Embryonic facial prominence (tissue), 1 donor: ENCODE data around the gene ADSS1.

Experiments
- DNase-seq: peaks from one replicate; pipeline ENCODE4 v3.0.0-alpha.2; 2016; ENCODE audit errors: extremely low spot score

ADSS1 gene

DNA sequence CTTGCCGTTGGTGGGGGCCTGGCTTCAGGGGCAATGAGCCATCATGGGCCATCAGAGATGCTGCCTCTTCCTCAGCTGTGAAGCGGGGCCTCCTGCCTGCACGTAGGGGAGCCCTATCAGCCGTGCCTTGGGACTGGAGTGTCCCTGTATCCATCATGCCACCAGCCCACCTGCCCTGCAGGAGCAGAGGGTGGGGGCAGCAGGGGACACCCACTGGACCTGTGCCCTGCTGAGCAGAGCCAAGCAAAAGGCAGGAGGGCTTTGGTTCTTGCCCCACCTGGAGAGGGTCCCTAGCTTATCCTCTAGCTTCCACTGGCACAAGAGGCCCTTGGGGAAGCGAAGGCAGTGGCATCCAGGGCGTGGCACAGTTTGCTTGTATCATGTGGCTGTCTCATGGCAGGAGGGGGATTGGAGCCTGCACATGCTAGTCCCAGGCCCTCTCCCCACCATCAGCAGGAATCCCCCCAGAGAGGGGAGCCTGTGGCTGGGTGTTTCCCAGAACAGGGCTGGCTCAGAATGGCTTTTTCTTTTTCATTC lies 10.1 kb downstream of the ADSS1 start:
- DNase-seq = no peak

DNA sequence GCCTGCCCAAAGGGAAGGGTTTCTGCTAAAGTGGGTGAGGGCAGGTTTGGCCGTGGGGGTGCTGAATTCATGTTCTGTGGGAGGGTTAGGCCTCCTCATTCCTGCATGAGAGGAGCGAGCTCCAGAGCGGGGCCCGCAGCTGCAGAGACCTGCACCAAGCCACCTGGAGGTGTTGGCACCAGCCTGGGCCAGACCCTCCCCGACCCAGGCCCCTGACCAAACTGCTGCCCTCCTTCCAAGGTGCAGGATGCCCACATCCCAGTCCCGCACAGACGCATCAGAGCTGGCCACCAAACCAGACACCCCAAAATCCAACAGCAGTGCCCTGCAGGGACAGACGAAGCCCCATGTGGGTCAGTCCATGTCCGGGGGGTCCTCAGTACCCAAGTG lies 10.6 kb downstream of the ADSS1 start:
- no peak for DNase-seq

DNA sequence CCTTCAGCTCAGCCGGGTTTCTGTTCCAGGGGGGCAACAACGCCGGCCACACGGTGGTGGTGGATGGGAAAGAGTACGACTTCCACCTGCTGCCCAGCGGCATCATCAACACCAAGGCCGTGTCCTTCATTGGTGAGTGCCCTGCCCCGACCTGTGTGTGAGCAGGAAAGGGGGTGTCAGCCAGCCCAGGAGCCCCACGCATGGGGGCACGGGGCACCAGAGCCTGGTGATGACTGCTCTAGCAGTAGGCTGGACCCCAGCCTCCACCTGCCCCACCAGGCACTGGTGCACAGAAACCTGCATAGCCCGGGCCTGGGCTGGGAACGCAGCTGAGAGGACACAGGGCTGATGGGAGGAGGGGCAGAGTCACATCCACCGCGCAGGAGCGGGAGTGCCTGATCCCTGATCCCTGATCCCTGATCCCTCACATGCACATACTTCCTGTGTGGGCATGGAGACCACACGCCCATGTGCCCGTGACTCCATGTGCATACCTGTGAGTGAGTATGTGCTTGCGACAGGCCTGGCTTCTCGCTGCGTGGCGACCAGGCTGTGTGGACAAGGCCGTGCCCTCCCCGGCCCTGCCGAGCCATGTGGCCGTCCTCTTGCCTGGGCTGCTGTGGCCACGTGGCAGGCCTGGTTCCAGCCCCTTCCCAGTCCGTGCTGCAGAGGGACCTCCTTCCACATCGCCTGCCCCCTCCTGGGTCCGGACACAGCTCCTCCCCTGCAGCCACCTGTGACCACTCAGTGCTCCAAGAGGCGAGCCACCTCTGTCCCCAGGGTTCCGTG lies 11.2 kb downstream of the ADSS1 start:
- no peak for DNase-seq

DNA sequence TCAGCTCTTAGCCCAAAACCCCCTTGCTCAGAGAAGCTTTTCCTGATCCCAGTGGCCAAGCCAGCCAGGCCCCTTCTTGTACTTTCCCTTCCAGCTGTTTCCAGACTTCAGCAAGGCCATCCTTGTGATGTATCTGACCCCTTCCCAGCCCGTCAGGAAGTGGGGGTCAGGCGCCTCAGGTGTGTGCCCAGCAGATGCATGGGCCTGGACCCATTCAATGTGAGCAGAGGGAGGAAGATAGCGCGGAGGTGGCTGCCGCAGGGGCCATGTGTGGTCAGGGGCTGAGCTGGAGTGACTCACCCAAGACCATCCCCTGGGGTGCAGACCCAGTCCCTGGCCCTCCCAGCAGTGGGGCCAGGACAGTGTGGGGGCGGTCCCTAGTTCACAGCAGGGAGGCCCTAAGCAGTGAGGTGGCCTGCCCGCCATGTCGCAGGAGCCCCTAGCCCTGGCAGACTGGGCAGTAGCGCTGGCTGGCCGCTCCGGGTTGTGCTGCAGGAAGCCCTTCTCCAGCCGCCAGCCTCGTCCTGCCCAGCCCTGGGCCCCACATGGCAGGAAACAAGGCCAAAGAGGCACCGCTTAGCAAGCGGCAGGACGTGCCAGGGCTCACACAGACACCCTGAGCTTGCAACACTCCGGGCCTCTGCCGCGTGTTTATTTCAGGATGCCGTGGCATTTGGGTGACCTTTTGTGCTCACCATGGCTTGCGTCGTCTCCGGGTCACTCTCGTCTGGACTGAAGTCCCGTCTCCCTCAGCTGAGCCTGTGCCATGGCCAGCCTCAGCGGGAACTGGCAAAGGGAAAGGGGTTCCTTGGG lies 12.0 kb downstream of the ADSS1 start:
- DNase-seq = no peak

DNA sequence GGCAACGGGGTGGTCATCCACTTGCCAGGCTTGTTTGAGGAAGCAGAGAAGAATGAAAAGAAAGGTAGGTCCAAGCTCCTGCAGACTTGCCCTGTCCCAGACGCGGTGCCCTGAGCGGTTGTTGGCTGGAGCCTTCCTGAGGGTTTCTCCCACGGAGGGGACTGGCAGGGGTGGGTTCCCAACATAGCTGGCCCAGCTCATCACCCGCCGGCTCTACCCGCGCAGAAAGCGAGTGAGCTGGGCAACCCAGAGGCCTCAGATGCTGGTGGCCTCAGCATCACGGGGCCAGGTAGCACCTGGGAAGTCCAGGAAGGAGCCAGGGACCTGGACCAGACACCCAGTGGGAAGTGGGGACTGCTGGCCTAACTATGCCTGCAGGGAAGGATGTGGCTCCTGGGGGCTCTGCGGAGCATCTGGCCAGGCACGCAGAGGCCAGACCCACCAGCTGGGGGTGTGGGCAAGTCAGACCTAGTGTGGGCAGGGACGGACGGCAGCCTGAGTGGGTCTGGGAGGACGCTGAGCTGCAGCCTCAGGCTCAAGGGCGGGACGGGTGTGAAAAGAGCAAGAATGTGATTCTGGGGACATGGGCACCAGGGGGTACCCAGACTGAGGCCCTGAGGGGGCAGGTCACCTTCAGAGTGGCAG lies 14.5 kb downstream of the ADSS1 start:
- DNase-seq = no peak

DNA sequence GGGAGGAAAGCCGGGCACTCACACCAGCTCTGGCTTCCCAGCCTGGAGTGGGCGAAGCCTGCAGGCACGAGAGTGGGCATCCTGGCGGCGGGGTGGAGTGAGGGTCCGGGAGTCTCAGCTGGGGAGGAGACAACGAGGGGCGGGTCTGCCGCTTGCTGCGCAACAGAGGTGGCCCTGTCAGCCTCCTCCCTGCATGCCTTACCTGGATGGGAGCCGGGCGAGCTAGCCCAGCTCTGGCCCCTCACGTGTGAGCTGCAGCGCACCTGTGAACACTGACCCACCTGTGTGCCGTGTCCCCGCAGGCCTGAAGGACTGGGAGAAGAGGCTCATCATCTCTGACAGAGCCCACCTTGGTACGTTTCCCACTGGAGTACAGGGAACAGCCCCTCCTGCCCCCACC lies 15.0 kb downstream of the ADSS1 start:
- no peak for DNase-seq

DNA sequence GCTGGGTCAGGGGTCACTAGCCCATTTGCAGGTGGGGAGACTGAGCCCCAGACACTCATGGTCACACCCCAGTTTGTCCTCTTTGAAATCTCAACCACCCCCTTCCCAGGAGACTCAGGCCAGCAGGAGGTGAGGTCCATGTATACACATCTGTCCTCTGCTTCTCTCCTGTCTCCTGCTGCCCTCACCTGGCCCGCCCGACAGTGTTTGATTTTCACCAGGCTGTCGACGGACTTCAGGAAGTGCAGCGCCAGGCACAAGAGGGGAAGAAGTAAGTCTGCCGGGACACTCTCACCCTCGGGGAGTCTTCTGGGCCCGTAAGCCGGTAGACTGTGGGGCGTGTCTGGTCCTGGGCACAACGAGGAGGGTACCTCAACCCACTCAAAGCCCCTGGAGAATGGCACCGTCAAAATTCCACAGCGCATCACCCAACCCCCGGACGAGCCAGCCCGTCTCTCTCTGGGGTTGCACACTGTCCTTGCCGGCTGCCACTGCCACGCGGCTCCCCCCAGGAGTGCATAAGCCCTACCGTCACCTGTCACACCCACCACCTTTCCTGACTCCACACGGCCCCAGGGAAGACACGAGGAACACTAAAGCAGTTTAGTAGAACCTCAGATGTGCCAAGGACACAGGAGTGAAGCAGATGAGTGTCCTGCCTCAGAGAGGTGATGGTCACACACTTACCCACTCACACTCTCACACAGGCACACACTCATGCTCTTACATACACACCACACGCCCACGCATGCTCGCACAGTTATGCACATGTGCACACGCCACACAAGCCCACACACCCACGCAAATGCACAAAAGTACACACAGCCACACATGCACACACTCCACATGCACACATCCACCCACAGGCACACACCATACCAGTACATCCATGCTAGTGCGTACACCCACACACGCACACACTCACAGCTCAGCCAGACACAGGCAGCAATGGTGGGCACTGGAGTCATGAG lies 15.8 kb downstream of the ADSS1 start:
- DNase-seq = no peak

DNA sequence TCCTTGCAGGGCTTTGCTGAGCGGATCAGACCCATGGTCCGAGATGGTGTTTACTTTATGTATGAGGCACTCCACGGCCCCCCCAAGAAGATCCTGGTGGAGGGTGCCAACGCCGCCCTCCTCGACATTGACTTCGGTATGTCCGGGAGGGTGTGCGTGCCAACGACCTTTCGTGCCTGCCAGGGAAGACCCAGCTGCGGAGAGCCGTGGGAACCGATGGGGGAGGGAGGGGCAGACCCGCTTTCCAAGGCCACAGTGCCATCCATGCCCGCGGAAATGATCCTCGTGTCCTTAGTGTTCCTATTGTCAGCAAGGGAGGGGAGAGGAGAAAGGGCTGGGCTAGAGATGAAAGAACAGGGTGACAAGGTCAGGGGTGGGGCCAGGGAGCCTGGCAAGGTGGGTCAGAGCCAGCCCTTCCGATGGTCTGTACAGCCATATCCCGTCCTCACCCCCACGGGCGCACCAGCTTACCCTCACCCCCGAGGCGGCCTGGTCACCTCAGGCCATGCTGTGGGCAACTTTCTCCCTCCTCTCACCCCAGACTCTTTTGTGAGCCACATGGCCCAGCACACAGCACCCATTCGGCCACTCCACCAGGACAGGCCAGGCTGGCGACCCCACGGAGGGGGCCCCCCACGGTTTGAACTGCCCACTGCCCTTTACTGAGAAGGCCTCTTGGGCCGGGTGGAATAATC lies 17.2 kb downstream of the ADSS1 start:
- DNase-seq = no peak

DNA sequence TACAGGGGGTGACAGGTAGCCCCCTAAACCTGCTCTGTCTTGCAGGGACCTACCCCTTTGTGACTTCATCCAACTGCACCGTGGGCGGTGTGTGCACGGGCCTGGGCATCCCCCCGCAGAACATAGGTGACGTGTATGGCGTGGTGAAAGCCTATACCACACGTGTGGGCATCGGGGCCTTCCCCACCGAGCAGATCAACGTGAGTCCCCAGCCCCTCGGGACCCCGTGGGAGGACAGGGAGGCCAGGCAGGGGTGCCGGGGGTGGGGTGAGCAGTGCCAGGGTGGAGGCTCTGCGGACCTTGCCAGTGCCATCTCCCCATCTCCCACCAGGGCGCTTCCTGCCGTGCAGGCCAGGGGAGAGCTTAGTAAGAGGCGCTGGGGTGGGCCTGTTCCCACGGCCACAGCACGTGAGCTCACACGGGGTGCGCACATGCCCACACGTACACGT lies 17.8 kb downstream of the ADSS1 start:
- DNase-seq = no peak

DNA sequence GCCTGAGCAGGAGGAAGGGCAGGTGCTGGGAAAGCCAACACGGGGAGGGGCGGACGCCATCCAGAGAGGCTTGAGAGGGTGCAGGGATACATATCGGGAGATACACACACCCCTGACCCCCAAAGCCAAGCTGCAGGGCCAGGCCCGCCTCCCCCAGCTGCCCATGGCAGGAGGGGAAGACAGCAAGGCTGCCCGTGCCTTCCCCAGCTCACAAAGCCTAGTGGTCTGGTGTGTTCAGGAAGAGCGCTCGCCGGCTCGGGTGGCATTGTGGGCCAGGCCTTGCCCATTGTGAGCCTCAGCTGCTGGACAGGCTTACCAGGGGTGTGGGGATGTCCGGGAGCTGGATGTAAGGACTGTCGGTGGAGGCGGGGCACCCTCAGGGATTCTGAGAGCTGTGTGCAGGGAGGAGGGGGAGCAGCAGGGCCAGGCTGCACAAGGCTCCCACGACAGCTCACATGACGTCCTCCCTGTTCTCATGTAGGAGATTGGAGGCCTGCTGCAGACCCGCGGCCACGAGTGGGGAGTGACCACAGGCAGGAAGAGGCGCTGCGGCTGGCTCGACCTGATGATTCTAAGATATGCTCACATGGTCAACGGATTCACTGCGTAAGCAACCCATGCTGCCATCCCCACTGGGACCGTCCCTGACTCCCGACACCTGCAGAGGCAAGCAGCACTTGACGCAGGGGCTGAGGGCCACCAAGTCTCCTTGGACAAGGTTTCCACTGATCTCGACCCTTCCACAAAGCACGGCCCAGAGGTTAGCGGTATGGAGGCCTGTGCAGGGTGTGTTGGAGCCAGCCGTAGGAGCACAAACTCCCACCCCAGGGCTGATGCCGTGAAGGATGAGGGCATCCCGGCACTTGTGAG lies 18.8 kb downstream of the ADSS1 start:
- no peak for DNase-seq

DNA sequence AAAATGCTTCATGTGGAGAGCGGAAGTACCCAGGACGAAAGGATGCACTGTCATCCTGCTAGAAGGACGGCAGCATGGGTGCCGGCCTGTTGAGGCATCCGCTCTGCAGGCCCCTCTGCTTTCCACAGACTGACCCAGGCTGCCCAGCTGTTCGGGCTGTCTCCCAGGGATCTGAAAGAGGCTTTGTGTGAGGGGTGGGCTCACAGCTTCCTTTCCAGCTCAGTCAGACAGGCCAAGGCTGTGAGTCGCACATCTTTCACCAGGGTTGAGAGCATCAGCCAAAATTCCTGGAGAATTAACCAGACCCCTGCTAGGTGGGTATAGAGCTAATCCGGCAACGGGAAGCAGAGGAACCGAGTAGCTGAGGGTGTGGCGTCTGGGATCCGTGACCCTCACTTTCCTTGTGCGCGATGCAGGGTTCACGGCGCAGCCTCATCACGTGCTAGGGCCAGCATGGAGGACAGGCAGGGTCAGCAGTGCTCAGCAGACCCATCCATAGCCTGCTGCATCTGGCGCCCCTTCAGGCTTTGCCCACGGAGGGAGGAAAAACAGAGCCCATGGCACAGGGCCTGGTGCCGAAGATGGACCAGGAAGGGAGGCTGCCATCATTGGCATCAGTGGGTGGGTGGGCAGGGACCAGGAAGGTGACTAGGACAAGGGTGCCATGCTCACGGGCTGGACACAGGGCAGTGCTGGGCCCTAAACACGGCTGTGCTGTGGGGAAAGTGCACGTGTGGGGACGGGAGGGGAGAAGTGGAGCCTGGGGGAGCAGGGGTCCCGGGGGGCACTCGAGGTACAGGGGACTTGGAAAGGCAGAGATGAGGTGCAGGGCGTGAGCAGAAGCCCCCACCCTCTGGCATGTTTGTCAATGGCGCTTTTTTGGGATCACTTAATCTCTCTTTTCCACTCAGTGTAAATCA lies 19.7 kb downstream of the ADSS1 start:
- no peak for DNase-seq

DNA sequence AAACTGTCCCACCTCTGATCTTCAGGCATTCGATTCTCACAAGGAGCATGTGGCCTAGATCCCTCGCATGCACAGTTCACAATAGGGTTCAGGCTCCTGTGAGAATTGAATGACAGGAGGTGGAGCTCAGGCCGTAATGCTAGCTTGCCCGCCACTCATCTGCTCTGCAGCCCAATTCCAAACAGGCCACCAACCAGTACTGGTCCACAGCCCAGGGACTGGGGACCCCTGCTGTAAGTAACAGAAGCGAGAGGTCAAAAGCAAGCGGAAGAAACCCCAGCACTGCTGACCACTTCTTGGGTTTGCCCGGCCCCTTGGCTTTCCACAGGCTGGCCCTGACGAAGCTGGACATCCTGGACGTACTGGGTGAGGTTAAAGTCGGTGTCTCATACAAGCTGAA lies 20.5 kb downstream of the ADSS1 start:
- no peak for DNase-seq

DNA sequence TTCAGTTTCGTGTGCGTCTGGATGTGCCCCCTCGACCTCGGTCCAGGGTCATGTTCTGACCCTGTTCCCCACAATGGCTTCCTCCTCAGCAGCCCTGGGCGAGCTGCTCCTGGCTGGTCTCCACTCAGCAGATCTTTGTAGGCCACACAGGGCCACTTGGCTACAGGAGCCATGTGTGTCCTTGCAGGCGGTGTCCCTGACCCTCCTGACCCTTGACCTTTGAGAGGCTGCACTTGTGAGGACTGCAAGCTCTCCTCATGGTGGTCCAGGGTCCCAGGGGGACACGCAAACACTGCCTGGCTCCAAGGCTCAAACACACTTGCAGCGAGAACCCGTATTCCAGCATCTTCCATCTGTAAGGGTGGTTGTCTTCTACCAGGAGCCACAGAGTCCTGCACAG lies 21.4 kb downstream of the ADSS1 start:
- no peak for DNase-seq

DNA sequence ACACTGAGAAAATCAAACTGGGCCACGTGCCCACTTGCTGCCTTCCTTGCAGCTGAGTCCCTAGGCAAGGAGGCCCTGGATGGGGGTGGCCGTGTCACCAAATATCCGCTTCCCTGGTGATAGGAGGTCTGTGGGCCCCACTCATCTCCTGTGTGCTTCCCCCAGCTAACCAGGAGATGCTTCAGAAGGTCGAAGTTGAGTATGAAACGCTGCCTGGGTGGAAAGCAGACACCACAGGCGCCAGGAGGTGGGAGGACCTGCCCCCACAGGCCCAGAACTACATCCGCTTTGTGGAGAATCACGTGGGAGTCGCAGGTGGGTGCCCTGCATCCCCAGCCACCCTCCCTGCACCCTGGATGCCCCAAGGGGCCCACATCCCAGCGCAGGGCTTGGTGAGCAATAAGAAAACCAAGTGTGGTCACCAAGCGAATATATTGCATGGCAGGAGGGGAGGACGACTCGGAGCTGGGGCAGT lies 22.1 kb downstream of the ADSS1 start:
- DNase-seq = no peak

DNA sequence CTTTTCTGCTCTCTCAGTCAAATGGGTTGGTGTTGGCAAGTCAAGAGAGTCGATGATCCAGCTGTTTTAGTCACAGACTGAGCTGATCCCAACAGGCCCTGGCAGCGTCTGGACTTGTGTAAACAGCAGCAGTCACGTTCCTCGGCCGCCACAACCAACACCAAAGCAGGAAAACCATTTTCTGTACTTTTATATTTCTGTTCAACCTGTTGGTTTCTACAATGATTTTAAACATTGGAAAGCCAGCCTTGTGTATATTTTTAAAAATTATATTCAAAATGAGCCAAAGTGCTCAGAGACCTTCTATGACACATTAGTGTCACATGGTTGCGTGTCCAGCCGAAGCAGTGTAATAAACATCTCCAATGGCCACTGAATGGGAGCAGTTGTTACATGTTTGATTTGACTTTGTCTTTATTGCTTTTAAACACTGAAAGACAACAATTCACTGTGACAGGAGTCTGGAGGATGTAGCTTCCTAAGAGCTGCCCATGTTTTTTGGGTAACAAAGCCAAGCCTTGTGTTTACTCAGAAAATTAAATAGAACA lies 23.0 kb downstream of the ADSS1 start:
- no peak for DNase-seq

DNA sequence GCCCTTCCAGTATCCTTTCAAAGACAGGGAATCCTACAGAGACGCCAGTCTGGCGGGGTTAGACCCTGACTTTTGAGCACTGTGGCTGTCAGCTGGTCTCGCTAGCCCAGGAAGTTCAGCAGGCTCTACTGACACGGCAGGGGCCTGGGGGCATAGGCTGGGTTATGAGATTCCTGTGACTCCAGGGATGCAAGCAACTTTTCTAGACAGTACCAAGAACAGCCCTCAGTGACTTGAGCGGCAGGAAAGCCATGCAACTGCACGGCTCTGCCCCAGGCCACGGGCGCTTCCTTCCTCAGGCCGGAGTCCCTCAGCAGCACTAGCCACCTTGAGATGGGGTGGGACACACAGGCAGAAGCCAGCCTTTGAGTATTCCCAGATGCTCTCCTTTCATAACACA lies 23.8 kb downstream of the ADSS1 start:
- no peak for DNase-seq

DNA sequence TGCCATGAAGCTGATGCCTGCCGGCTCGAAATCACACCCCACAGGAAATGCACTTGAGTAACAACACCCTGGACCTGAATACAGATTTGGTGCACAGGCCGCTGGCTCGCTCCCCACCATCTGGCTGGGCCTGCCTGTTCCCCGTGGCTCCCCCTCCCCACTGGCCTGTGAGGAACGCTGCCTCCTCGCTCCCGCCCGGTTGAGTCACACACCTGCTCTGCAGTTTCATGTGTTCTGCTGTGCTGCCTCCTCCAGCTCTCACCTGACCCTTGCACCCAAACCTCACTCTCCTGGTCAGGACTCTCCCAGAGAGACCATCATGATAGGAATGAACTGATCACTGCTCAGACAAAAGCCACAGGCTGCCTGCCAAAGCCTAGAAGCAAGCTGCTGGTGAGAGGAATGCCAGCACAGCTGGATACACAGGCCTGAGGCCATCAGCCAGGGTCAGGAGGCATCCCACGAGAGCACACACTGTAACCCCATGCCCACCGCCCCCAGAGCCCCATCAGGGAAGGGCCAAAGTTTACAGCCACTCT lies 25.2 kb downstream of the ADSS1 start:
- no peak for DNase-seq
